Stimulated activated CD8-positive, alpha-beta memory T cell treated with anti-CD3 and anti-CD28 coated beads, Interleukin-12 subunit alpha, Interleukin-12 subunit beta, amount 100 ng/mL, for 24 hours (primary cell): ENCODE results near the gene YJU2.
"Not testable (repeated sequence)": the region's sequence is repeated elsewhere in the genome, so short reads cannot be mapped to it uniquely, and the experiment has no call there.

Source experiments
- DNase-seq: peaks from one replicate; pipeline ENCODE4 v3.0.0-alpha.2; 2020; ENCODE audit errors: extremely low read depth

Gene YJU2

GRCh38 chr19:4246767-4247593, at the start of gene YJU2:
YJU2 (plus strand) TSS chr19:4247080; CDS start chr19:4247147, 67 bp downstream.
- DNase-seq = peak; percentile 96

- DNase-seq = no peak
These were observed 49.7 kb upstream of the YJU2 start for GRCh38 chr19:4197228-4197624.

GRCh38 chr19:4197625-4198466, 49.0 kb upstream of the YJU2 start:
- no peak for DNase-seq

GRCh38 chr19:4198467-4199126, 48.3 kb upstream of the YJU2 start:
- DNase-seq = no peak

- no peak for DNase-seq
These were observed 47.1 kb upstream of the YJU2 start for GRCh38 chr19:4199699-4200293.

- DNase-seq = no peak
These were observed 45.8 kb upstream of the YJU2 start for GRCh38 chr19:4200940-4201542.

- DNase-seq = no peak
These were observed 45.1 kb upstream of the YJU2 start for GRCh38 chr19:4201798-4202197.

- DNase-seq = no peak
These were observed 39.9 kb upstream of the YJU2 start for GRCh38 chr19:4206818-4207484.

GRCh38 chr19:4208385-4209094, 38.3 kb upstream of the YJU2 start:
- DNase-seq = no peak

- no peak for DNase-seq
These were observed 36.6 kb upstream of the YJU2 start for GRCh38 chr19:4210166-4210731.

- DNase-seq = no peak
These were observed 33.8 kb upstream of the YJU2 start for GRCh38 chr19:4213116-4213515.

GRCh38 chr19:4215807-4216206, 31.1 kb upstream of the YJU2 start:
- DNase-seq = no peak

GRCh38 chr19:4216846-4217245, 30.0 kb upstream of the YJU2 start:
- no peak for DNase-seq

GRCh38 chr19:4217429-4218264, 29.2 kb upstream of the YJU2 start:
- DNase-seq = no peak

GRCh38 chr19:4218523-4218922, 28.4 kb upstream of the YJU2 start:
- not testable (repeated sequence) for DNase-seq

- no peak for DNase-seq
These were observed 26.7 kb upstream of the YJU2 start for GRCh38 chr19:4220188-4220587.

- no peak for DNase-seq
These were observed 22.4 kb upstream of the YJU2 start for GRCh38 chr19:4224470-4224869.

- no peak for DNase-seq
These were observed 21.0 kb upstream of the YJU2 start for GRCh38 chr19:4225885-4226284.

- no peak for DNase-seq
These were observed 19.1 kb upstream of the YJU2 start for GRCh38 chr19:4227771-4228170.
